OCI-LY1 (cell line): ENCODE data around the gene ACE.

Experiments
- H2AFZ ChIP-seq: fragments of 200-600 bp; sonication (generic), shearing (Covaris generic); 2 replicates; pipeline ENCODE4 v1.6.0; 2014; ENCODE audit warnings: antibody characterized with exemption, mild to moderate bottlenecking, low read length
- H3F3A ChIP-seq: fragments of 200-600 bp; sonication (generic), shearing (Covaris generic); 2 replicates; pipeline ENCODE4 v1.6.0; 2014; ENCODE audit warnings: mild to moderate bottlenecking, antibody characterized with exemption, low read length, moderate library complexity; ENCODE audit not compliant: insufficient read depth
- H3K27ac ChIP-seq: fragments of 200-600 bp; sonication (generic); 2 replicates; pipeline ENCODE4 v1.5.1; 2014; ENCODE audit warnings: low read length, mixed run types, mild to moderate bottlenecking, low read depth; ENCODE audit not compliant: poor library complexity, severe bottlenecking
- H3K27me3 ChIP-seq: fragments of 200-600 bp; sonication (generic); 2 replicates; pipeline ENCODE4 v1.6.0; 2014; ENCODE audit warnings: antibody characterized with exemption, mild to moderate bottlenecking, low read length, moderate library complexity; ENCODE audit not compliant: insufficient read depth
- H3K36me3 ChIP-seq: fragments of 200-600 bp; sonication (generic); 2 replicates; pipeline ENCODE4 v1.6.1; 2014; ENCODE audit warnings: mild to moderate bottlenecking, antibody characterized with exemption, low read length, moderate library complexity, mixed read lengths; ENCODE audit not compliant: insufficient read depth
- H3K4me1 ChIP-seq: fragments of 200-600 bp; sonication (generic); 2 replicates; pipeline ENCODE4 v1.5.1; 2014; ENCODE audit warnings: mild to moderate bottlenecking, low read length, moderate library complexity; ENCODE audit not compliant: insufficient read depth, severe bottlenecking
- H3K4me2 ChIP-seq: fragments of 200-600 bp; sonication (generic), shearing (Covaris generic); 2 replicates; pipeline ENCODE4 v1.6.1; 2014; ENCODE audit warnings: low read length
- H3K4me3 ChIP-seq: fragments of 200-600 bp; sonication (generic); 2 replicates; pipeline ENCODE4 v1.5.1; 2014; ENCODE audit warnings: low read length, low read depth, mild to moderate bottlenecking, mixed read lengths; ENCODE audit not compliant: poor library complexity, severe bottlenecking
- H3K79me2 ChIP-seq: fragments of 200-600 bp; shearing (Covaris generic); 2 replicates; pipeline ENCODE4 v1.6.1; 2016; ENCODE audit warnings: mixed run types, low read length, mixed read lengths; ENCODE audit not compliant: insufficient read depth
- H3K9ac ChIP-seq: fragments of 200-600 bp; sonication (generic), shearing (Covaris generic); 2 replicates; pipeline ENCODE4 v1.6.1; 2014; ENCODE audit warnings: mild to moderate bottlenecking, low read length, mixed read lengths
- H3K9me2 ChIP-seq: fragments of 200-600 bp; sonication (generic), shearing (Covaris generic); 2 replicates; pipeline ENCODE4 v1.6.1; 2014; ENCODE audit warnings: low read depth, mild to moderate bottlenecking, low read length, mixed read lengths
- H3K9me3 ChIP-seq: fragments of 200-600 bp; shearing (Covaris generic); 2 replicates; pipeline ENCODE4 v1.6.1; 2014; ENCODE audit warnings: low read length, mixed read lengths
- H4K20me1 ChIP-seq: fragments of 200-600 bp; sonication (generic), shearing (Covaris generic); 2 replicates; pipeline ENCODE4 v1.6.0; 2016; ENCODE audit warnings: mild to moderate bottlenecking, low read length; ENCODE audit not compliant: insufficient read depth
- CTCF ChIP-seq: fragments of 200-600 bp; sonication (generic), shearing (Covaris generic); IDR thresholded peaks from 2 replicates; pipeline ENCODE4 v1.5.1; 2017; ENCODE audit warnings: mild to moderate bottlenecking, antibody characterized with exemption, low read length, moderate library complexity, mixed read lengths
- EZH2 ChIP-seq: fragments of 200-600 bp; sonication (generic), shearing (Covaris generic); IDR thresholded peaks from 2 replicates; pipeline ENCODE4 v1.8.0; 2017; ENCODE audit warnings: borderline replicate concordance, mixed run types, mild to moderate bottlenecking, antibody characterized with exemption, low read length, moderate library complexity, mixed read lengths

The ACE gene

DNA sequence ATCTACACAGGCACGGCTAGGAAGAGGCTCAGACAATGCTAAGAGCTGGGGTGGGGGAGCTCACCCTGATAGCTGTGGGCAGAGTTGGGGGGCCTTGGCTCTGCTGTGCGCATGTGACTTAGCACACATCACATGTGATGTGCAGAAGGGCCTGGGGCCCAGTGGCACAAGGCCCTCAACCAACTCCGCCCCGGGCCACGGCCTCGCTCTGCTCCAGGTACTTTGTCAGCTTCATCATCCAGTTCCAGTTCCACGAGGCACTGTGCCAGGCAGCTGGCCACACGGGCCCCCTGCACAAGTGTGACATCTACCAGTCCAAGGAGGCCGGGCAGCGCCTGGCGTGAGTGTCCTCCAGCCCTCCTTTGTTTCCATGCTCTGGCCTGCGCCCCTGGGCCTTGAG, 19.3 kb downstream of the ACE start:
- Histone ChIP-seq H4K20me1 (no peaks in the 10 kb centered on the region), H3K4me3 (no peak overlapping the region), H3K36me3 (no peaks in the 10 kb centered on the region), H3K9me2 (no peaks in the 10 kb centered on the region), H3K27me3 (no peaks in the 10 kb centered on the region), H3K4me2 (no peak overlapping the region), H3K9ac (no peak overlapping the region), H3F3A (no peaks in the 10 kb centered on the region), H3K27ac (no peak overlapping the region), H2AFZ (no peak overlapping the region), H3K79me2 (no peaks in the 10 kb centered on the region), H3K9me3 (no peaks in the 10 kb centered on the region), H3K4me1 (no peaks in the 10 kb centered on the region)
- no peak for TF ChIP-seq EZH2
- no peak for TF ChIP-seq CTCF

- H3F3A ChIP-seq: no peaks in the 10 kb centered on the region
- no peaks in the 10 kb centered on the region for H3K79me2 ChIP-seq
- no peak overlapping the region for H3K9ac ChIP-seq
- no peaks in the 10 kb centered on the region for H3K9me3 ChIP-seq
- H4K20me1 ChIP-seq: no peaks in the 10 kb centered on the region
- no peak overlapping the region for H3K4me3 ChIP-seq
- H2AFZ ChIP-seq: no peak overlapping the region
- no peak overlapping the region for H3K4me2 ChIP-seq
- TF ChIP-seq EZH2 (no peak), CTCF (no peak)
- H3K36me3 ChIP-seq: no peaks in the 10 kb centered on the region
- H3K9me2 ChIP-seq: no peaks in the 10 kb centered on the region
- no peak overlapping the region for H3K27ac ChIP-seq
- no peaks in the 10 kb centered on the region for H3K4me1 ChIP-seq
- no peaks in the 10 kb centered on the region for H3K27me3 ChIP-seq
These were observed 20.0 kb downstream of the ACE start for GRCh38 chr17:63496663-63497400.

DNA sequence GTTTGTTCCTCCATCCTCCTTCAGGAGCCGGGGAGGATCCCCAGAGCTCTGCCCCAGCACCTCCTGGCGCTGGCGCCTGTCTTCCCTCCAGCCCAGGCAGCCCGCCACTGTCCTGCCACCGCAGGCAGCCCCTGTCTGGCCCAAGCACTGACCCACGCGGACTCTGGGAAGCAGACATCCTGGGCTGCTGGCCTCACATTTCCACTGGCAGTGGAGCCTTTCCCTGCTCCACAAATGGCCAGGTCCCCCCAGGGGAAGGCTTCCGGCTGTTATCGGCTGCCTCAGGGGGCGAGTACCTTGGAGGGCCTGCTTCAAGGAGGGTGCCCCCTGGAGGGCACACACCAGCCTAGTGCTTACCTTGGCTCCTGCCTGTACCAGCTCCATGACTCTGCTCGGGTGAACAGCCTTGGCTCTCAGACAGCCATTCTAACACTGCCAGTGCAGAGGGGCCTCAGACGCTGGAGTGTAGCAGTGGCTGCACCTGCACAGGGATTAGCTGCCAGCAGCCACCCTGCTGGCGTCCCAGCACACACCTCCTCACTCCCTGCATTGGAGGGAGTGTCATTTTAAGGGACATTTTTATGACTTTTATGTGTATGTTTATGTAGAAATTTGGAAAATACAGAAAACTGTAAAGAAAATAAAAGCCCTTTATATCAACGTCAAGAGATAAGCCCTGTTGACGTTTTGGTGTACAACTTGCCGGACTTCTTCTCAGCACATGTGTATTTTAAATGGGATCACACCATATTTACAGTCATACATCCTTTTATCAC, 21.0 kb downstream of the ACE start:
- Histone ChIP-seq H4K20me1 (no peaks in the 10 kb centered on the region), H3F3A (no peaks in the 10 kb centered on the region), H3K27ac (no peak overlapping the region), H3K9ac (no peak overlapping the region), H3K4me2 (no peak overlapping the region), H3K36me3 (no peaks in the 10 kb centered on the region), H3K79me2 (no peaks in the 10 kb centered on the region), H2AFZ (no peak overlapping the region), H3K4me1 (no peaks in the 10 kb centered on the region), H3K4me3 (no peak overlapping the region), H3K9me3 (no peaks in the 10 kb centered on the region), H3K27me3 (no peaks in the 10 kb centered on the region), H3K9me2 (no peaks in the 10 kb centered on the region)
- TF ChIP-seq CTCF (peak; percentile 41; the same call in 1 of the 2 replicates), EZH2 (no peak)
